KMS-11 (cell line): Measurements from ENCODE around the gene DBT.

Experiments
- H2AFZ ChIP-seq: fragments of 200-600 bp; sonication (generic); 2 replicates; pipeline ENCODE4 v1.6.1; 2016; ENCODE audit warnings: antibody characterized with exemption, mixed run types, low read depth
- H3K27ac ChIP-seq: fragments of 200-600 bp; sonication (generic); 2 replicates; pipeline ENCODE4 v1.6.1; 2016; ENCODE audit warnings: mild to moderate bottlenecking, mixed run types
- H3K27me3 ChIP-seq: fragments of 200-600 bp; sonication (generic); 2 replicates; pipeline ENCODE4 v1.6.1; 2017; ENCODE audit warnings: mild to moderate bottlenecking, low read depth, mixed run types, moderate library complexity; ENCODE audit not compliant: insufficient read depth
- H3K36me3 ChIP-seq: fragments of 200-600 bp; sonication (generic); 2 replicates; pipeline ENCODE4 v1.6.1; 2017; ENCODE audit warnings: mild to moderate bottlenecking, mixed run types; ENCODE audit not compliant: insufficient read depth
- H3K4me1 ChIP-seq: fragments of 200-600 bp; sonication (generic); 2 replicates; pipeline ENCODE4 v1.6.1; 2016; ENCODE audit warnings: mild to moderate bottlenecking, low read depth, mixed run types; ENCODE audit not compliant: poor library complexity, severe bottlenecking
- H3K4me2 ChIP-seq: fragments of 200-600 bp; sonication (generic); 2 replicates; pipeline ENCODE4 v1.7.0; 2016; ENCODE audit warnings: mild to moderate bottlenecking, mixed run types
- H3K4me3 ChIP-seq: fragments of 200-600 bp; sonication (generic); IDR thresholded peaks from 2 replicates; pipeline ENCODE4 v1.6.1; 2017; ENCODE audit warnings: low read depth, low read length, mixed read lengths; ENCODE audit not compliant: insufficient read depth
- H3K79me2 ChIP-seq: fragments of 200-600 bp; sonication (generic); 2 replicates; pipeline ENCODE4 v1.6.1; 2016; ENCODE audit warnings: low read depth, mixed run types; ENCODE audit not compliant: insufficient read depth
- H3K9ac ChIP-seq: fragments of 200-600 bp; sonication (generic); 2 replicates; pipeline ENCODE4 v1.6.1; 2016; ENCODE audit warnings: mild to moderate bottlenecking, mixed run types
- H4K20me1 ChIP-seq: fragments of 200-600 bp; sonication (generic); 2 replicates; pipeline ENCODE4 v1.6.1; 2016; ENCODE audit warnings: mild to moderate bottlenecking, mixed run types; ENCODE audit not compliant: insufficient read depth
- TF ChIP-seq, protein P1 (sequence below): fragments of 200-600 bp; sonication (generic); conservative IDR thresholded peaks from 2 replicates; pipeline ENCODE4 v1.6.1; 2017; ENCODE audit warnings: low read depth, mild to moderate bottlenecking, antibody characterized with exemption, low read length, moderate library complexity, mixed read lengths

Gene DBT

DNA sequence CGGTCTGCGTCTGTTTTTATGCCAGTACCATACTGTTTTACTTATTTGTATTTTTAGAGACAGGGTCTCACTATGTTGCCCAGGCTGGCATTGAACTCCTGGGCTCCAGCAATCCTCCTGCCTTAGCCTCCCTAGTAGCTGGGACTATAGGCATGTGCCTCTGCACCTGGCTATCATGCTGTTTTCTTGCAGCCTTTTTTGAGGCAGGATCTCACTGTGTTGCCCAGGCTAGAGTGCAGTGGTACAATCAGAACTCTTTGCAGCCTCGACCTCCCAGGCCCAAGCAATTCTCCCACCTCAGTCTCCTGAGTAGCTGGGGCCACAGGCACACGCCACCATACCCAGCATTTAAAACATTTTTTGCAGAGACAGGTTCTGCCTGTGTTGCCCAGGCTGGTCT, 66.3 kb downstream of the DBT start:
- Histone ChIP-seq H3K79me2 (no peaks in the 10 kb centered on the region), H3K36me3 (no peaks in the 10 kb centered on the region), H3K4me1 (peaks cover 17% of the 10 kb centered on the region), H3K9ac (no peak overlapping the region), H3K4me3 (no peak overlapping the region), H2AFZ (no peak overlapping the region), H3K27me3 (no peaks in the 10 kb centered on the region), H3K27ac (no peak overlapping the region), H4K20me1 (no peaks in the 10 kb centered on the region), H3K4me2 (no peak overlapping the region)
- TF ChIP-seq, protein P1, sequence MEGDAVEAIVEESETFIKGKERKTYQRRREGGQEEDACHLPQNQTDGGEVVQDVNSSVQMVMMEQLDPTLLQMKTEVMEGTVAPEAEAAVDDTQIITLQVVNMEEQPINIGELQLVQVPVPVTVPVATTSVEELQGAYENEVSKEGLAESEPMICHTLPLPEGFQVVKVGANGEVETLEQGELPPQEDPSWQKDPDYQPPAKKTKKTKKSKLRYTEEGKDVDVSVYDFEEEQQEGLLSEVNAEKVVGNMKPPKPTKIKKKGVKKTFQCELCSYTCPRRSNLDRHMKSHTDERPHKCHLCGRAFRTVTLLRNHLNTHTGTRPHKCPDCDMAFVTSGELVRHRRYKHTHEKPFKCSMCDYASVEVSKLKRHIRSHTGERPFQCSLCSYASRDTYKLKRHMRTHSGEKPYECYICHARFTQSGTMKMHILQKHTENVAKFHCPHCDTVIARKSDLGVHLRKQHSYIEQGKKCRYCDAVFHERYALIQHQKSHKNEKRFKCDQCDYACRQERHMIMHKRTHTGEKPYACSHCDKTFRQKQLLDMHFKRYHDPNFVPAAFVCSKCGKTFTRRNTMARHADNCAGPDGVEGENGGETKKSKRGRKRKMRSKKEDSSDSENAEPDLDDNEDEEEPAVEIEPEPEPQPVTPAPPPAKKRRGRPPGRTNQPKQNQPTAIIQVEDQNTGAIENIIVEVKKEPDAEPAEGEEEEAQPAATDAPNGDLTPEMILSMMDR: no peak

DNA sequence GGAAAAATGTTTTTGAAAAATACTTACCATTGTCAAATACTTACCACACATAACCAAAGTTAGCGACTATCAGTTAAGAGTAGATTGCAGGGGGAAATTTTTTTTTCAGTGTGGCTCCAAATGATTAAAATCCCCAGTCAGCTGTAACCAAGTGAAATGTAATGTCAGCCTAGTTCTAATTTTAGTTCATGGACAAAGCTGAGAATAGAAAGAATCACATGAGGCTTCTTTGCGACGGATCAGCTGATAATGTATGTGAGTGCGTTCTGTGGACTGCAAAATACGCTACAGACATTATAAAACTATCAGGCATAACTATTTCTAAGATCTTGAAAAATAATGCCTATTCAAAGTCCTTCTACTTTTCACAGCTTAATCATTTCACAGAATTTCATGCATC, 71.5 kb downstream of the DBT start, which contains the start of gene LRRC39:
TSS of gene LRRC39 (minus strand) at position 166 of the 400 bp plus-strand sequence. CDS start 9,740 bp downstream, outside the sequence.
- no peak within 1 kb of the TSS for H3K4me2 ChIP-seq
- no peaks in the 10 kb centered on the region for H3K4me1 ChIP-seq
- no peak within 1 kb of the TSS for H3K9ac ChIP-seq
- no peaks in the 10 kb centered on the region for H3K36me3 ChIP-seq
- no peaks in the 10 kb centered on the region for H4K20me1 ChIP-seq
- H3K27ac ChIP-seq: no peak within 1 kb of the TSS
- TF ChIP-seq, protein P1: no peak
- H3K79me2 ChIP-seq: no peaks in the 10 kb centered on the region
- no peaks in the 10 kb centered on the region for H3K27me3 ChIP-seq
- no peak within 1 kb of the TSS for H2AFZ ChIP-seq
- no peak within 1 kb of the TSS for H3K4me3 ChIP-seq

DNA sequence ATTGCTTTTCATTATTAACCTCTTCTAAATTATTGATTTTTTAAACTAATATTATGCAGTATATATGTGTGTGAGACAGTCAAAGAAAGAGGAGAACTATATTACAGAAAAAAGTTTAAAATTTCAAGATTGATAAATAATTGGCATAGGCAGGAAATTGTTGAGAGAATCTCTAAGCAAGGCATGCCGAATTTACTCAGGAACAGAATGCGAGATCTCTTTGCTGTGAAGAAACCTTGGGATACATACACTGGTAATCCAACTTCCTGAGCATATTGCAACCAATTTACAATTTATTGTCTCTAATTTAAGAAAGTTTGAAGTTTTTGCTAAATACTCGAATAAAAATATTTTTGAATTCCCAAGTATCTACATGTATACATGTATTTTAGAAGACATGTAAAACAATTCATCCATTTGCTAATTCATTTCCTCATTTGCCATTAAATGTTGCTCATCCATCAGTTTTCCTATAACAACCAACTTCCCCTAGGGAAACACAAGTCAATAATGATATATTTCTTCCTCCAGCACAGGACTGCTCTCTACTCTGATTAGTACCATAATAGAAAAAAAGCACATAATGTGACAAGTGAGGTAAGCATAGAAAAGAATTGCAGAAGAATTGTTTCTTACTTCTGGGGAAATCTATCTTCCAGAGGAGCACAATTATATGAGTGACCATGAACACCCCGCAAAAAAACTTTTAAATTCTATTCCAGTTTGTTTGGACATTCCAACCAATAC, 72.2 kb downstream of the DBT start:
- Histone ChIP-seq H3K79me2 (no peaks in the 10 kb centered on the region), H2AFZ (no peak overlapping the region), H3K36me3 (no peaks in the 10 kb centered on the region), H3K4me3 (no peak overlapping the region), H3K4me1 (no peaks in the 10 kb centered on the region), H3K4me2 (no peak overlapping the region), H3K27me3 (no peaks in the 10 kb centered on the region), H3K9ac (no peak overlapping the region), H4K20me1 (no peaks in the 10 kb centered on the region), H3K27ac (no peak overlapping the region)
- TF ChIP-seq, protein P1: no peak

DNA sequence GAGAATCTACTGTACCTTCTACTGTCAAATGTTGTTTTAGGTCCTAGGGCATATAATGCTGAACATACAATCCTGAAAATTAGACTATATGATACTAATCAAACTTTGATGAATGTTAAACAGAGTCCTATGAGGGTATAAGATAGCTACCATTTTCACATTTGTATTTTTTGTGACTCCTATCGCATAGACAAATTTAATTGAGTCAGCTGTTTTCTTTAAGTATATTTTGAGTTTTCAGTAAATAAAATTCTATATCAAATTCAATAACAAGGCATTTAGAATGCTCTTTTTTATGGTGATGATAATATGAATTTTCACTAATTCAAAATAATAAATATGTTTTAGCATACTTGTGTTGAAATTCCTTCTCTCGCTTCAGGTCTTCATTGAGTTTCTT, 81.6 kb downstream of the DBT start:
- H2AFZ ChIP-seq: no peak overlapping the region
- no peaks in the 10 kb centered on the region for H3K36me3 ChIP-seq
- TF ChIP-seq, protein P1: no peak
- H3K27ac ChIP-seq: no peak overlapping the region
- H3K27me3 ChIP-seq: no peaks in the 10 kb centered on the region
- H3K4me1 ChIP-seq: no peaks in the 10 kb centered on the region
- no peak overlapping the region for H3K4me3 ChIP-seq
- H3K9ac ChIP-seq: no peak overlapping the region
- no peaks in the 10 kb centered on the region for H3K79me2 ChIP-seq
- no peaks in the 10 kb centered on the region for H4K20me1 ChIP-seq
- no peak overlapping the region for H3K4me2 ChIP-seq
